HG03039 (cell line): Measurements from ENCODE around the gene TNP2.

Experiments
- ATAC-seq: cut with Tn5 transposase; IDR thresholded peaks from one replicate; pipeline ENCODE4 v1.9.1; 2021; ENCODE audit warnings: mild to moderate bottlenecking, moderate library complexity; ENCODE audit not compliant: unreplicated experiment

The TNP2 gene

DNA sequence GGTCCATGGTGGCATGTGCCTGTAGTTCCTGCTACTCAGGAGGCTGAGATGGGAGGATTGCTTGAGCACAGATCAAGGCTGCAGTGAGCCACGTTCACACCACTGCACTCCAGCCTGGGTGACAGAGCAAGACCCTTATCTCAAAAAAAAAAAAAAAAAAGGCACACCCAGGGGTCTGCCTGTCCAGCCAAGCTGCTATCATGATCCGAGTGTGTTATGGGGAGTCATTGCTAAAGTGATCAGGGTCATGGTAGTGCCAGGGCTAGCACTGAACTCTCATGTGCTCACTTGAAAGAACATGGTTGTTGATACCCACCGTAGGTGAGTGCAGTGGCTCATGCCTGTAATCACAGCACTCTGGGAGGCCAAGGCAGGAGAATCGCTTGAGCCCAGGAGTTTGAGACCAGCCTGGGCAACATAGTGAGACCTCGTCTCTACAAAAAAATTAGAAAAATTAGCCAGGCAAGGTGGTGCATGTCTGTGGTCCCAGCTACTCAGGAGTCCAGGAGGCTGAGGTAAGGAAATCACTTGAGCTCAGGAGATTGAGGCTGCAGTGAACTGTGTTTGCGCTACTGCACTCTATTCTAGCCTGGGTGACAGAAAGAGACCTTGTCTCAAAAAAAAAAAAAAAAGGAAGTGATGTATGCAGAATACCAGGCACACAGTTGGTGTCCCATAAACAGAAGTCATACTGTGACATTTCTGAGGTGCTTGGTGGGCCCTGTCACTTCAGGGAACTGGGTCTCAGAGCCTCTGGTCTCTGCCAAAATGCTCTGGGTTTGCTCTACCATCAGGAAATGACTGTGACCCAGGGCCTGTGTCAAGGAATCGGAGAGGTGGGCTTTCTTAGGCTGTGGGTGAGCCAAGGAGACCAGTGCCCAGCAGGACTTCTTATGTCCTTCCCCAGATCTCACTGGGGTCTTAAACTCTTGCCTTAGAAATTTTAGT, 9.8 kb upstream of the TNP2 start:
- no peak for ATAC-seq

DNA sequence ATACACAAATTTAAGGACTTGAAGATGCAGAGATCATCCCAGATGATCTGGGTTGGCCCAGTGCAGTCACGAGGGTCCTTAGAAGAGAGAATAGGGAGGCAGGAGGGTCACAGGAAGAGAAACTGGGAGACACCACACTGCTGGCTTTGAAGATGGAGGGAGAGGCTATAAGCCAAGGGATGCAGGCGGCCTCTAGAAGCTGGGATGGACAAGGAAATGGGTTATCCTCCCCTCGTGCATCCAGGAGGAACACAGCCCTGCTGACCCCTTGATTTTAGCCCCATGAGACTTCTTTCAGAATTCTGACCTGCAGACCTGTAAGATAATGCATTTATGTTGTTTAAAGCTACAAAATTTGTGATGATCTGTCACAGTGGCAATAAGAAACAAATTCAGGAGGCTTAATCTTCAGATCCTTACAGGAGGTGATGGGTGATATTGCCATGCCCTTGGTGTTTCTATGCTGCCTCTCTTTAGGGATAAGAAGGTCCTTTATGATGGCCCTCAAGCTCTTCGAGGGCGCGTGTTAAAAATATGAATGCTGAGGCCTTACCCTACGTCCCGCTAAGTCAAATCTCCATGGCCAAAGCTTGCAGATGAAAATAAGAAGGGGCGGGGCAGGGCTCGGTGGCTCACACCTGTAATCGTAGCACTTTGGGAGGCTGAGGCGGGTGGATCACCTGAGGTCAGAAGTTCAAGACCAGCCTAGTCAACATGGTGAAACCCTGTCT, 8.6 kb upstream of the TNP2 start:
- ATAC-seq = no peak

DNA sequence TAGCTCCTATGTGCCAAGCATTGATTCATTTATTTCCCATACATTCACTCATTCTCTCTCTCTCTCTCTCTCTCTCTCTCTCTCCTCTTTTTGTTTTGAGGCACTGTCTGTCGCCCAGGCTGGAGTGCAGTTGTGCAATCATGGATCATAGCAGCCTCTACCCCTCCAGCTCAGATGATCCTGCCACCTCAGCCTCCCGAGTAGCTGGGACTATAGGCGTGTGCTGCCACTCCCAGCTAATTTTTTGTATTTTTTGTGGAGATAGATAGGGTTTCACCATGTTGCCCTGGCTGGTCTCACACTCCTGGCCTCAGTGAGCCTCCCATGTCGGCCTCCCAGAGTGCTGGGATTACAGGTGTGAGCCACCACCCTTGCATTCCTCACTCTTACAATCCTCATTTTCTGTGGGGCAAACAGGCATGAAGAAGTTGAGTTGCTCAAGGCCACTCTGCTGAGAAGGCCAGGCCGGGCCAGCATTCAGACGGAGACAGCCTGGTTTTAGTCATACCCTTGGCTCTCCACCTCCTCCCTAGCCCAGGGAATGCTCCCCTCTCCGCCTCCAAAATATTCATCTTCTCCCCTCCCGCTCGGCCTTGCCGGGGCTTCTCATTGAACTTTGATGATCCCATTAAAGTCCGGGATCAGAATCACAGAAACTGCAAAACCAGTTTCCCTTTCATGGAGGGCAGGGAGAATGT, 7.9 kb upstream of the TNP2 start:
- no peak for ATAC-seq

DNA sequence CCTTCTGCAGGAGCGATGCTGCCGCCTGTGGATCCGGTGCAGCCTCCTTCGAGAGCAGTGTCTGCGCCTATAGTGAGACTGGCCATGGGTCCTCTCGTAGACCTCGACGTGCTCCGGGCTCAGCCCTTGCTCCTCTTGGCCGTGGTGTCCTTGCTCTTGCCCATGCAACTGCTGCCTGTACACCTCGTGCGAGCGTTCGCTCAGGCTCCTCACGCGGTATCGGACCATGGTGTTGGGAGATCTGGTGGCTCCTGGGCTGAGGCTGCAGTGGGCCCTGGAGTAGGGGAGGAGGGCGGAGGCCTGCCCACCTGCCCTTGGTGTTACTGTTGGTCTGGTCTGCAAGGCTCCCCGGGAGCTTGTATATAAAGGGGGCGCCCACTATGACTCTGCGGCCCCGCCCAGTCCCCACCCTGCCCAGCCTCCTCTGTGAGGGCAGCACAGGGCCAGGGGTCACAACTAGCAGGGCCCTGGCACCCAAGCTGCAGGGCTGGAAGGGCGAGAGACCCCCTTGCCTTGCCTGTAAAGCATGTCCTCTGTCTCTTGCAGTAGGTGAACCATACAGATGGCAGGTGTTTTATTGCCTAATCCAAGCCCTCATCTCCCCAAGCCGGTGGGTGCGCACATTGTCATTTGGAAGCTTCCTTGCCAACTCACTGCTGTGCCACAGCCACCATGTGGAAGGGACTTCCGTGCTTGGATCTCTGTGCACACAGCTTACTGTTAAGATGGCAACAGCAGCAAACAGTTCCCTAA, 7.2 kb upstream of the TNP2 start, which contains the start of gene PRM2:
TSS of gene PRM2 (minus strand) at position 338 of the 753 bp plus-strand sequence. CDS start at position 228, 110 bp downstream.
- ATAC-seq = no peak

DNA sequence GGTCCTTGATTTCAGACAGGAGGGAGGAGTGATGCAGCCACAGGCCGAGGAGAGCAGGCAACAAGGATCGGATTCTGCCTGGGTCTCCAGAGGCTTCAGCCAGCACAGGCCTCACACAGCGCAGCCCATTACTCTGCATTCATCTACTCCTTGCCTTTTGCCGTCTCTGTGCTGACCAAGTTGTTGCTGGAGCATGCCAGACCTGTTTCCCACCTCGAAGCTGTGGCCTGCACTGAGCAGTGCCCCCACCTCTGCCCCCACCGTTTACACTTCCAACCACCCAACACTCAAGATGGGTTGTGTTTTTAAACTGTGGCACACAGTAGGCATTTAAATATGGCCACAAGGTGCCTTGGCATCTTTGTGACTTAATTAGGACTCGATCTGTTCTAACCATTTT, 5.8 kb upstream of the TNP2 start:
- no peak for ATAC-seq

DNA sequence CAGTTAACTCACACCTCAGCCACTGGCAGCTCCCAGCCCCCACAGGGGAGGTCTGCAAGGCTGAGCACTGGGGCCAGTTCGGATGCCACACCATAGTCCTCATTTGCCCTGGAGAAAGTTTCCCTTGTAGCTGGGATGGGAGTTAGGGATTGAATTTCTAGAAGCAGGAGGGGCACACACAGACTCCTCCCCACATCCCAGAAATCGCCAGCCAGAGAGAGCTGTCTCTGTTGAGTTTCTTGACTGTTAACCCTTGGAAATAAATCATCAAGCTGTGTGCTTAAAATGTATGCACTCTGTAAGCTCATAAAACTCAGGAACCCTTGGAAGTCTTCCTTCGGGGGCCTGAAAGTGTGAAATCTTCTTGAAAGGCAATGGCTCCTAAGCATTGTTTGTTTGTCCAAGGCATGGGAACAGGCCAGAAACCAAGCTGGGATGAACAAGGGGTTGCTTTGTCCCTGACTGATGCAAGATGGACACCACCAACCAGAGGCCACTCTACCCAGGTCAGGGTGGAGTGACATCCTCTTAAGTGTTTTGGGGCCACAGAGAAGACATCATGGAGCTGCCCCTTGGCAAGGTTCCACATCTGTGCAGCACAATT, 4.7 kb upstream of the TNP2 start:
- no peak for ATAC-seq

DNA sequence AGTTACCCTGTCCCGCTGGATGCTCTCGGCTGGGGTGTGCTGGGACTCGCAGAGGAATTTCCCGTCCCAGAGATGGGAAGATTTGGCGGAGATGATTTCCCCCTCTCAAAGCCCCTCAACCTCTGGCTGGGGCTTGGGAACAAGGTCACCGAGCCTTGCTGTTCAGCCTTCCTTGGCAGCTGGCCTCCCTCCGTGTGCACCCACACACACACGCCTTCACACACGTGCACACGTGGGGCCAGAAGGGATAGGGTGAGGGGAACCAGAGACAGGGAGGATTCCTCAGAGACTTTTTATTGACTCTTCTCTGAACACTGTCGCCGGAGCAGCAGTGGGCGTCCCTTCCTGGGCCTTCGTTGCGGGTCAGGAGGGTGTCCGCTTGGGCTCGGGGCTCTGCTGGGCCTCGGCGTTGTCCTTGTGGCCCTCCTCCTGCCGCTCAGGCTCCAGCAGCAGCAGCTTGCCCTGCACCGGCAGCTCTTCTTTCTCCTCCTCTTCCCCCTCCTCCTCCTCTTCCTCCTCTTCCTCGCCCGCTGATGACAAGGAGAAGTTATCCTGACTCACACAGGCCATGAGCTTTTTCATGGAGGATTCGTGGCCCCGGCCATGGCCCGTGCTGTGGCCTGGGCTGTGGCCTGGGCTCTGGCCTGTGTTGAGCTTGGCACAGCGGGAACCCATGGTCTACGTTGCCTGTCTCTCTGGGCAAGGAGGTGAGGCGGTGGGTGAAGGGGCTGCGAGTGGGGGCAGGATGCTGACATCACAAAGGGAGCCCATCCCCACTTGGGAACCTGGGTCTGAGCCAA, 4.0 kb upstream of the TNP2 start, which contains the start of gene PRM3:
TSS of gene PRM3 (minus strand) at position 709 of the 800 bp plus-strand sequence. CDS start at position 675, 34 bp downstream.
- ATAC-seq = no peak

DNA sequence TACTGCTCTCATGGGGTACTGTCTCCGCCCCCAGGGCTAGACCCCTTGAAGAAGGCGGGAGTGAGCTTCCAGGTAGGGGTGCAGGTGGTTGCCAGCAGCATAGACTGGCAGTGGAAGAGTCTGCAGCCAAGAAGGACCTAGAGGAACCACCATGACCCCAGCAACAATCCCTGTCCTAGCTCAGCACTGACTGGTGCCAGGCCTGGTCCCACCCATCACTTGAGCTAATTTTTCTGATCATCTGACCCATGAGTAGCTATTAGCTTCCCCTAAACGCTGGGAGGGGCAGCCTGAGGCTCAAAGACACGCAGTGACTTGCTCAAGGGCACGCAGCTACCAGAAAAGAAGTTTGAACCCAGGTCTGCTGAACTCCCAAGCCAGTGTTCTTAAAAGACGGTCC, 3.4 kb upstream of the TNP2 start:
- ATAC-seq = no peak

DNA sequence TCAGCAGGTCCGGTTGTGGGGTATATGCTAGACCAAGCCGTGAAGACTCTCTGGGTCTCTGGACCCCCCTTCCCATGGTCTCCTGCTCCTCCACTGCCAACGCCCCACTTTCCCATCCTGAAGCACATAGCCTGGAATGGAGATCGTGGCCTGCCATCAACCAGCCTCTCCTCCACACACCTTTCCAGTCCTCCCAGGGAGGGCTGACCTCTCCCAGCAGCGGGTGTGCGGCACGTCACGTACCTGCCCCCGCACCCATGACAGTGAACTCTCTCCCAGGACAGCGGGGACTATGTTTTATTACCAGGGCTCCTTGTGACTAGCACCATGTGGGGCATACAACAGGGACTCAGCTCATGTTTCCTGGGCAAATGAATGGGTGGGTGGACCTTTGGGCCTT, 2.5 kb upstream of the TNP2 start:
- no peak for ATAC-seq

DNA sequence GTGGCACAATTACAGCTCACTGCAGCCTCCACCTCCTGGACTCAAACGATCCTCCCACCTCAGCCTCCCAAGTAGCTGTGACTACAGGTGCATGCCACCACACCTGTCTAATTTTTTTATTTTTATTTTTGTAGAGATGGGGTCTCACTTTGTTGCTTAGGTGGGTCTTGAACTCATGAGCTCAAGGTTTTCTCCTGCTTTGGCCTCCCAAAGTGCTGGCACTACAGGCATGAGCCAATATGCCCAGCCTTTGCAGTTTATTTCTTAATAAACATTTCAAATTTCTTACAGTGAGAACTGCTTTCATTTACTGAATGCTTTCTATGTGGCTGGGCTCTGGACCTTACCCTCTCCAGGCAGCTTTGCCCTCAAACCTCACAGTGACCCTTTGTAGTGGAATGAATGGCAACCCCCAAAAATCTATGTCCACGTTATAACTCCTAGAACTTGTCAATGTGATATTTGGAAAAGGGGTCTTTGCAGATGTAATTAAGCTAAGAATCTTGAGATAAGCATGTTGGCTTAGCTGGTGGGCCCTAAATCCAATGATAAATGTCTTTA, 1.6 kb upstream of the TNP2 start:
- ATAC-seq = no peak

DNA sequence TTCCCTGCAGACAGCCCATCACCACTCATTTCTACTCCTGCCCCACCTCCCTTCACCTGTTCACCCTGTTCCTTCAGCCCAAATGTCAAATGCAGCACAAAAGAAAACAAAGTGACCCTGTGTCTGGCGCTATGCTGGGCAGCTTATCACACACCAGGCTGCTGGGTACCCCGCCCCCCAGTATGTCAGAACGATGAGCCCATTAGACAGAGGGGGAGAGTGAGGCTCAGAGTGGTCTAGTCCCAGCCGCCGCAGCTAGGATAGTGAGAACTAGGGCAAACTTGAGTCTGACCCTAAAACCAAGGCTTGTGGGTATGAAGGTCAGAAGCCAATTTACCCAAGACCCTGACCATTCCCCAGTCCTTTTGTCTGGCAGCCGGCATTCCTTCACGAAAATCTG, 4.0 kb downstream of the TNP2 start:
- ATAC-seq = no peak

DNA sequence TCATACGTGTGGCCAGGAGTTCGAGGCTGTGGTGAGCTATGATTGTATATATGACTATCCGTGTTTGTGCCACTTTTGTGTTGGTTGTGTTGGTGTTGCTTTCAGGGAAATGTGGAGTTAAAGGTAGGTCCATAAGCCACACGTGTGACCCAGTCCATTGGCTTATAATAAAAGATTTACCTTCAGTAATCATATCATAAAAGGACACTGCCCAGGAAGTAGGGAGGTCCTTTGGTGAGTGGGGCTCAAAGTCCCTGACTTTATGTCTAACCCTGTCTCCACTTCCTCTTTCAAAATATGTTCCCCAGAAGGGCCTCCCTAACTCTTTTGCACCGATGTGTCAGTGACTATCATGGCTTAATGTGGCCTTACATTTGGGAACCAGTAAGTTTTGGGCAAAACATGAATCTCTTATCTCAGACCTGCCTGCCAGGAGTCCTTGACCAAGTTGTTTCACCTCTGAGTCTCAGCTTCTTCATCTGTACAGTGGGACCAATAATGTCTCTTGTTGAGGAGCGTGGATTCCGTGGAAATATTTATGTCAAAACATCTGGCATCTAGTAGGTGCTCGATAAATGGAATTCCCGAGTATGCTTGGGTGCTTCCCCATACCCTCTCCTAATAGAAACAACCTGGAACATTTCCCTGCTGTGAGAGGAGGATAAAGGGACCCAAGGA, 4.8 kb downstream of the TNP2 start:
- no peak for ATAC-seq

DNA sequence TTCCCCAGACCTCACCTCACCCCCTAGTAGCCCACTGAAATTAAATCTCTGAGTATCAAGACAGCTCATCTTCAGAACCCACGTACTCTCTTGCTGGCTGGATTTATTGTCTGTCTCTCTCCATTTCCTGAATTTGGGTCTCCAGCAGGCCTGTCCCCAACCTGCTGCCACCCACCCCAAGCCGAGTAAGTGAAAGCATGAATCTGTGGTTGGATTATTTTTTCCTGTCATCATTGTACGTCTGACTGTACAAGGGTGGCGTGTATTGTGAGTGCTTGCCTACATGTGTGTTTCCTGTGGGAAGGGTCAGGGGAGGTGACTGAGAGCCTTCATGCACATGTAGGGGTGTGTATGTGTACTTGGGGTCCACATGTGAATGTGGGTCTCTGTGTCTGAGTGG, 5.4 kb downstream of the TNP2 start:
- ATAC-seq = no peak

DNA sequence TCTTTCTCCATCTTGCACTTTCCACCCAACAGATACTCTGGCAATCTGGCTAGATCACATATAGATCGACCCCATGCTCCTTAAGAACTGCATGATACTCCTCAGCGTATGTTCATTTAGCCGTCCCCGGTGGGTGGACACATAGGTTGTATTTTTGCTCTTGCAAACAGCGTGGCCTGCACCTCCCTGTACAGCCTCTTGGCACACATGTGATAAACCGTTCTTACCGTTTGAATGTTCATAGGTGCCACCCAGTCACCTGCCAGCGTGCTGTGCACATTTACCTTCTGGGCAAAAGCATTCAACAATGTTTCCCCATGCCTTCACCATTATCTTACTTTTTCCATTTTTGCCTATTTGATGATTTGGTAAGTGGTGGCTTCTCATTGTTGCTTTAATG, 6.2 kb downstream of the TNP2 start:
- no peak for ATAC-seq

DNA sequence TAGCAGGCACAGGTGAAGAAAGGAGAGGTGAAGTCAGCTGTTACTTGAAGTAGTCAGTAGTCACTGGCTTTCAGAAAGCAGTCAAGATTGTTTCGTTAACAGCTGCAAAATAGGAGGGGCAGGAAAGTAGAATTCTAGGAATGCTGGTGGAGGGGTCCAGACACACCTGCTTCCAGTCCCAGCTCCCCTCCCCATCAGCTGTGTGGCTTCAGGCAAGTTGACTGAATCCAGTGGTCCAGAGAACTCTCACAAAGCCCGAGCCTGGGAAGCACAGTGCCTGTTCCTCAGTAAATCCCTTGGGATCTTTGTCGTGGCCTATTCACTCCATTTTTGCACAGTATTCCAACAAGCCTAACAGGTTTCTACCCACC, 8.5 kb downstream of the TNP2 start:
- no peak for ATAC-seq

DNA sequence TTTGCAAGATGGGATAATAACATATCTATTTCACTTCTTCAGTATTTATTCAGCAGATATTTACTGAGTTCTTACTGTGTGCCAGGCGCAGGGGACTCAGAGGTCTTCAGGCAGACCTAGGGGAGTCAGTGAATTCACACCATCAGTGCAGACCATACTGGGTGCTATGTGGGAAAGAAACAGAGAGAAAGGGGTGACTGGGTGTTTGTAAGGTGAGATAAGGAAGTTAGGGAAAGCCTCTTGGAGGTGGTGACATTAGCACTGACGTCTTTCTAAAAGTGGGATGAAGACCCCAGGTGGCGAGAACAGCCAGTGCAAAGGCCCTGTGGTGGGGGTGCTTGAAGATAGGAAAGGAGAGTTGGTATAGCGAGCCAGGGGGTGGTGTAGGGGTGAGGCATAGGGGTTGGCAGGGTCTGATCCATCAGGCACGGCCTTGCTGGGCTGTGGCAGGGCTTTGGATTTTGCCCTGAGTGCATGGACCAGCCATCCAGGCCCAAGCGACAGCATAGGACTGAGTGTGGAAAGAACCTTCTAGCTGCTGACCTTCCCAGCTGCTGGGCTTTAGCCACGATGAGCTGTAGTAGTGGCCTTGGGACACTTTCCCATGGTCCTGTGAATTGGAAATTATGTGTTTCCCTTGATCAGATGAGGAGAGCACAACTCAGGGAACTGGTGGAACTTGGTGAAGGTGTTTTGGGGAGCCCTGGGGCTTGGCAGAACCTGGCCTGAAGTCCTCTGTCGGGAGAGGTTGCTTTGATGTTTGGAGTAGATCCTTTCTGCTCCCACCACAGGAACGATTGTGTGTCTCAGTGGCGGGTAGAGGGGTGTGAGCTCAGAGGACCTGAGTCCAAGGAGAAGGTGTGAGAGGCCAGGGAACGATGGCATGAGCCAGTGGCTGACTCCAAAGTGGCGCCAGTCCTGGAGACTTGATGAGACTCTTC, 9.2 kb downstream of the TNP2 start:
- ATAC-seq = no peak
